Gastroesophageal sphincter (tissue), 4 donors: ENCODE data around the gene ENTPD2. TPM values are rescaled to one million over a fixed set of nuclear protein-coding genes. Genes with fewer than 3 reads are reported as not detected.

Experiments
- ATAC-seq: fragments of 150-250 bp; one replicate; pipeline ENCODE4 v1.9.1; 2016; ENCODE audit warnings: mild to moderate bottlenecking, moderate library complexity
- H3K27ac ChIP-seq, 4 donors: fragments of 200-600 bp; sonication (generic) in 3 of 4; 1 replicate in 3 of 4; 2 replicates in 1 of 4; pipeline ENCODE4 v1.5.1; 2016 to 2019
- H3K27me3 ChIP-seq: fragments of 200-600 bp; sonication (generic); one replicate; pipeline ENCODE4 v1.5.1; 2019
- H3K36me3 ChIP-seq, 2 donors: fragments of 200-600 bp; sonication (generic); one replicate each; pipeline ENCODE4 v1.5.1; 2019; ENCODE audit warnings: control low read depth in 1 of 2
- H3K4me1 ChIP-seq, 3 donors: fragments of 200-600 bp; sonication (generic); 1 replicate in 2 of 3; 2 replicates in 1 of 3; pipeline ENCODE4 v1.5.1; 2016 to 2019; ENCODE audit warnings: control low read depth in 2 of 3
- H3K4me3 ChIP-seq, 2 donors: fragments of 200-600 bp; sonication (generic); one replicate each; pipeline ENCODE4 v1.5.1; 2019; ENCODE audit warnings: mild to moderate bottlenecking in 1 of 2, moderate library complexity in 1 of 2
- H3K9me3 ChIP-seq, 3 donors: fragments of 200-600 bp; sonication (generic); one replicate each; pipeline ENCODE4 v1.5.1; 2017 to 2019; ENCODE audit warnings: control low read depth in 2 of 3
- EP300 ChIP-seq: sonication (generic); formaldehyde crosslinking; IDR thresholded peaks from one replicate; pipeline ENCODE4 v1.6.1; 2017; ENCODE audit warnings: antibody characterized with exemption, mild to moderate bottlenecking
- POLR2A ChIP-seq, 2 donors: fragments of 450-650 bp; IDR thresholded peaks; one replicate each; pipeline ENCODE4 v1.6.1; 2017; ENCODE audit warnings: antibody characterized with exemption in 2 of 2, mild to moderate bottlenecking in 2 of 2, moderate library complexity in 1 of 2
- POLR2AphosphoS5 ChIP-seq: sonication (generic); formaldehyde crosslinking; IDR thresholded peaks from one replicate; pipeline ENCODE4 v1.6.1; 2017; ENCODE audit warnings: antibody characterized with exemption
- WGBS, 2 donors: methylation state at CpG; one replicate each; pipeline ENCODE4 v1.1.5; 2018; ENCODE audit warnings: low coverage in 1 of 2; 5-methylcytosine and 5-hydroxymethylcytosine counted together
- total RNA-seq, 4 donors: library from RNA; depleted of rRNA; stranded (reverse); fragments of >200 nt; gene quantifications; one replicate each; pipeline ENCODE4 v1.1.0, GENCODE V29; 2016
- TF ChIP-seq, protein P1 (sequence below), 4 experiments: fragments of 200-600 bp in 2 of 4; fragments of 450-650 bp in 2 of 4; sonication (generic) in 1 of 4; IDR thresholded peaks; one replicate each; pipeline ENCODE4 v1.5.1; 2017 to 2019; ENCODE audit warnings: antibody characterized with exemption in 4 of 4, mild to moderate bottlenecking in 2 of 4, moderate library complexity in 2 of 4

Gene ENTPD2
- total RNA-seq, 4 donors from 2014 or later: 0.58 to 1.6 TPM; not detected in 2

GRCh38 chr9:137025517-137025966 is 28.3 kb downstream of the ENTPD2 start:
- Histone ChIP-seq H3K4me1 (peaks cover 0 to 44% (median 22%) of the 10 kb centered on the region in 3 donors), H3K36me3 (peaks cover 0 to 13% of the 10 kb centered on the region in 2 donors), H3K27me3 (no peaks in the 10 kb centered on the region), H3K4me3 (peak overlapping the region in 1 of 2 donors; percentile 67), H3K27ac (peak overlapping the region in 3 of 4 donors; percentile 24 to 68 (median 64)), H3K9me3 (no peaks in the 10 kb centered on the region)
- TF ChIP-seq POLR2A (IDR thresholded peaks at IDR 0.05) (no peak), EP300 (no peak), POLR2AphosphoS5 (no peak)
- TF ChIP-seq, protein P1, sequence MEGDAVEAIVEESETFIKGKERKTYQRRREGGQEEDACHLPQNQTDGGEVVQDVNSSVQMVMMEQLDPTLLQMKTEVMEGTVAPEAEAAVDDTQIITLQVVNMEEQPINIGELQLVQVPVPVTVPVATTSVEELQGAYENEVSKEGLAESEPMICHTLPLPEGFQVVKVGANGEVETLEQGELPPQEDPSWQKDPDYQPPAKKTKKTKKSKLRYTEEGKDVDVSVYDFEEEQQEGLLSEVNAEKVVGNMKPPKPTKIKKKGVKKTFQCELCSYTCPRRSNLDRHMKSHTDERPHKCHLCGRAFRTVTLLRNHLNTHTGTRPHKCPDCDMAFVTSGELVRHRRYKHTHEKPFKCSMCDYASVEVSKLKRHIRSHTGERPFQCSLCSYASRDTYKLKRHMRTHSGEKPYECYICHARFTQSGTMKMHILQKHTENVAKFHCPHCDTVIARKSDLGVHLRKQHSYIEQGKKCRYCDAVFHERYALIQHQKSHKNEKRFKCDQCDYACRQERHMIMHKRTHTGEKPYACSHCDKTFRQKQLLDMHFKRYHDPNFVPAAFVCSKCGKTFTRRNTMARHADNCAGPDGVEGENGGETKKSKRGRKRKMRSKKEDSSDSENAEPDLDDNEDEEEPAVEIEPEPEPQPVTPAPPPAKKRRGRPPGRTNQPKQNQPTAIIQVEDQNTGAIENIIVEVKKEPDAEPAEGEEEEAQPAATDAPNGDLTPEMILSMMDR (IDR thresholded peaks at IDR 0.05): no peak
- no CpG with 5 or more reads among the region's 21 CpGs for WGBS, 2 donors
- no peak for ATAC-seq

- no peaks in the 10 kb centered on the region for H3K9me3 ChIP-seq
- H3K36me3 ChIP-seq: peaks cover 0 to 30% of the 10 kb centered on the region in 2 donors
- no peak for ATAC-seq
- no peak overlapping the region for H3K4me3 ChIP-seq
- TF ChIP-seq EP300 (no peak), POLR2A (IDR thresholded peaks at IDR 0.05) (no peak), POLR2AphosphoS5 (no peak)
- TF ChIP-seq, protein P1 (IDR thresholded peaks at IDR 0.05): no peak
- no peak overlapping the region for H3K27ac ChIP-seq
- H3K27me3 ChIP-seq: no peaks in the 10 kb centered on the region
- H3K4me1 ChIP-seq: peaks cover 0 to 30% (median 12%) of the 10 kb centered on the region in 3 donors
- no CpG with 5 or more reads among the region's 15 CpGs for WGBS, 2 donors
These were observed 30.3 kb downstream of the ENTPD2 start for GRCh38 chr9:137023583-137023991.

- peaks cover 0 to 34% of the 10 kb centered on the region in 2 donors for H3K36me3 ChIP-seq
- no peak for ATAC-seq
- 50 to 71% methylated on average over 2 to 4 of the region's 7 CpGs for WGBS, 2 donors
These were observed 30.7 kb downstream of the ENTPD2 start for GRCh38 chr9:137023157-137023556.

DNA sequence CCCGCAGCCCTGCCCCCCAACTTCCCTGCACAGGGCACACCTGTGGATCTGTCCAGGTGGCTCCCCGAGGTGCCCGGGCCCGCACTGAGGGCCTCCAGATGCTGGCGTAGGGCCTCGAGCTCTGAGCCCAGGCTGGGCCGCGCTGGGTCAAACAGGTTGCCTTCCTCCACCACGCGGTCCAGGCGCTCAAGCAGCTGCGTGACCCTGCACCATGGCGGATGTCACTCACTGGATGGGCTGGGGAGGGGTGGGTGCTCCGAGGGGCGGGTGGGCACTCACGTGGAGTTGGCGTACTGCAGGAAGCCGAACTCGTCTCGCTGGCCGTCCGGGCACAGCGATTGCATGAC is 31.2 kb downstream of the ENTPD2 start:
- no peak for ATAC-seq
- TF ChIP-seq, protein P1 (IDR thresholded peaks at IDR 0.05): no peak
- TF ChIP-seq POLR2AphosphoS5: no peak
- no peak for TF ChIP-seq EP300
- TF ChIP-seq POLR2A (IDR thresholded peaks at IDR 0.05): no peak
- Histone ChIP-seq H3K9me3 (no peaks in the 10 kb centered on the region), H3K27ac (no peak overlapping the region), H3K36me3 (peaks cover 0 to 40% of the 10 kb centered on the region in 2 donors), H3K4me3 (no peak overlapping the region), H3K4me1 (peaks cover 0 to 26% (median 10%) of the 10 kb centered on the region in 3 donors), H3K27me3 (no peaks in the 10 kb centered on the region)
- WGBS, 2 donors: 100% methylated on average over 2 of the region's 23 CpGs; no CpG with 5 or more reads in 1 of the 2 donors

More at GRCh38 chr9:137023157-137023556, 30.7 kb downstream of the ENTPD2 start:
- Histone ChIP-seq H3K9me3 (no peaks in the 10 kb centered on the region), H3K27ac (no peak overlapping the region), H3K4me3 (no peak overlapping the region), H3K4me1 (peaks cover 0 to 27% (median 10%) of the 10 kb centered on the region in 3 donors), H3K27me3 (no peaks in the 10 kb centered on the region)
- TF ChIP-seq, protein P1 (IDR thresholded peaks at IDR 0.05): no peak
- TF ChIP-seq EP300: no peak
- TF ChIP-seq POLR2A (IDR thresholded peaks at IDR 0.05): no peak
- no peak for TF ChIP-seq POLR2AphosphoS5

GRCh38 chr9:137021979-137022661 is 31.7 kb downstream of the ENTPD2 start:
- peak; percentile 50 for ATAC-seq
- H3K4me3 ChIP-seq: no peak overlapping the region
- peaks cover 0 to 21% (median 5%) of the 10 kb centered on the region in 3 donors for H3K4me1 ChIP-seq
- 81% methylated on average over 8 of the region's 30 CpGs; no CpG with 5 or more reads in 1 of the 2 donors for WGBS, 2 donors
- no peaks in the 10 kb centered on the region for H3K27me3 ChIP-seq
- no peak overlapping the region for H3K27ac ChIP-seq
- TF ChIP-seq POLR2A (IDR thresholded peaks at IDR 0.05): no peak
- TF ChIP-seq EP300: no peak
- TF ChIP-seq, protein P1 (IDR thresholded peaks at IDR 0.05): no peak
- no peak for TF ChIP-seq POLR2AphosphoS5
- peaks cover 0 to 45% of the 10 kb centered on the region in 2 donors for H3K36me3 ChIP-seq
- no peaks in the 10 kb centered on the region for H3K9me3 ChIP-seq
